Cardiac fibroblast (primary cell): ENCODE measurements around the gene PTPRN2.

Experiments
- DNase-seq, 2 donors: peaks; one replicate each; pipeline versions ENCODE4 v3.0.0 to v3.0.0-alpha.2; 2010; ENCODE audit warnings: low read depth in 2 of 2
- H3K4me3 ChIP-seq, 2 donors: replicated peaks in 1 of 2; 1 replicate in 1 of 2; 2 replicates in 1 of 2; pipeline ENCODE4 v1.5.1; 2011; ENCODE audit warnings: low read depth in 2 of 2, low read length in 2 of 2, mild to moderate bottlenecking in 2 of 2, moderate library complexity in 1 of 2
- CTCF ChIP-seq: IDR thresholded peaks from one replicate; pipeline ENCODE4 v1.5.1; 2011; ENCODE audit warnings: low read depth, mild to moderate bottlenecking, low read length, inconsistent platforms

The PTPRN2 gene

GRCh38 chr7:158529181-158530096 lies 58.2 kb downstream of the PTPRN2 start:
- no peak overlapping the region for H3K4me3 ChIP-seq
- TF ChIP-seq CTCF, result no peak
- no peak for DNase-seq

DNA sequence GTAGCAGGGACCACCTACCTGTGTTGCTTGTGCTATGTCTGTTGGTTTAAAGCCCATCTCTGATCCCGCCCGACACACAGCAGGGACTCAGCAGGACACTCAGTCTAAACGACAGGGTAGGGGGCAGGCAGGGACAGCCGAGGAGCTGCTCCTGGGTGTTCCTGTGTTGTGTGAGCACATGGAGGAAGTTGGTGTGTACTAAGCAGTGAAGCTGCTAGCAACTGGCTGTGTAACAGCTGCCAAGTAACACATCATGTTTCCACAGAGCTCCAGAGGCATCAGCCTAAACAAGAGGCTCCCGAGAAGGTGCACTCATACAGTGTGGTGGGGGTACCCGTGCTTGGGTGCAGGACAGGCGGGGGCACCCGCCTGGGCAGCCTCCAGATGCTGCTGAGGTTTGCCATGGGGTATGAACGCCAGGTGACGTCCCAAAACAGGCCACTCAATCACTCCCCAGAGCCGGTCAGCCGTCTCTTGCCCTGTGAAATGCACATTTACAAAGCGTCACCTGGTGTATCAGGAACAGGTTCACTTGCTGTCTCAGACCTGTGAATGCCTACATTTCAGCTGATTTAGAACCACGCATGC lies 59.6 kb downstream of the PTPRN2 start:
- no peak overlapping the region for H3K4me3 ChIP-seq
- DNase-seq, result no peak
- no peak for TF ChIP-seq CTCF

DNA sequence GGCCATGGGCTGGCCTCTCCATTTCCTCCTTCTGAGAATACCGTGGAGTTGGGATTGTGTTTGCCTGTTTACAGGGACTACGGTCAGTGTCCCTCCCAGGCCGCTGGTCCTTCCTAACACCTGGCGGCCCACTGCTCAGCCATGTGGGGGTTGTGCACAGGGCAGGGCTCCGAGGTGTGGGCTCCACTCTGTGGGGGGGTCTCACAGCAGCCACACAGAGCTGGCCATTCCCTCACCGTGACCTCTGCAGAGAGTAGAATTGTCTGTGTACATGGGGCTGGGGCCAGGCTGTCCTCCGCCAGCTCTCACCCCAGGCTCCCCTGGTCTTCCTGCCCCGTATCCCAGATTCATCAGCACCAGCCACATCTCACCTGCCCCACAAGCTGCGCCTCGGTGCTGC lies 60.1 kb downstream of the PTPRN2 start:
- no peak overlapping the region for H3K4me3 ChIP-seq
- no peak for DNase-seq

GRCh38 chr7:158527038-158527437 lies 60.6 kb downstream of the PTPRN2 start:
- H3K4me3 ChIP-seq, result no peak overlapping the region
- no peak for TF ChIP-seq CTCF
- no peak for DNase-seq

More for the DNA sequence above, 60.1 kb downstream of the PTPRN2 start:
- TF ChIP-seq CTCF, result no peak

DNA sequence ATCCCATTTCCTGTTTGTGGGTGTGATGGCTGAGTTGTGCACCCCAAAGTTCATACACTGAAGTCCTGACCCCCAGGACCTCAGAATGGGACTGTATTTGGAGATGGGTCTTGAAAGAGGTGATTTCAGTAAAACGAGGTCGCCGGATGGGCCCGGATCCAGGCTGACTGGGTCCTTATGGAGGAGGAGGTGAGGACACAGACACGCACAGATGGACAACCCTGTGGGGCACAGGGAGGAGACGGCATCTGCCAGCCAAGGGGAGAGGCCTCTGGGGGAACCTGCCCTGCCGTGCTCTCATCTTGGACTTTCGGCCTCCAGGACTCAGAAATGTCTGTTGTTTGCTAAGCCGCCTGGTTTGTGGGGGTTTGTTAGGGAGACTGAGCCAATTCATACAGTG lies 61.1 kb downstream of the PTPRN2 start:
- no peak for TF ChIP-seq CTCF
- no peak overlapping the region for H3K4me3 ChIP-seq
- no peak for DNase-seq

- no peak for TF ChIP-seq CTCF
- no peak overlapping the region for H3K4me3 ChIP-seq
- DNase-seq, result no peak
These were observed 61.8 kb downstream of the PTPRN2 start for GRCh38 chr7:158525648-158526484.
